Ascending aorta (tissue), 2 donors: ENCODE measurements around the gene APC. TPM values are rescaled to one million over a fixed set of nuclear protein-coding genes. Genes with fewer than 3 reads are reported as not detected.
"Not testable (repeated sequence)": the region's sequence is repeated elsewhere in the genome, so short reads cannot be mapped to it uniquely, and the experiment has no call there.

Experiments
- DNase-seq, 2 donors: peaks; one replicate each; pipeline ENCODE4 v3.0.0-alpha.2; 2019; ENCODE audit warnings: low spot score in 2 of 2
- H3K27ac ChIP-seq, 2 donors: fragments of 200-600 bp; sonication (generic); one replicate each; pipeline ENCODE4 v1.5.1; 2016 to 2017; ENCODE audit warnings: mild to moderate bottlenecking in 1 of 2
- H3K27me3 ChIP-seq: fragments of 200-600 bp; sonication (generic); one replicate; pipeline ENCODE4 v1.5.1; 2017
- H3K36me3 ChIP-seq, 2 donors: fragments of 200-600 bp; sonication (generic); one replicate each; pipeline ENCODE4 v1.5.1; 2016
- H3K4me1 ChIP-seq, 2 donors: fragments of 200-600 bp; sonication (generic); one replicate each; pipeline ENCODE4 v1.5.1; 2016 to 2017; ENCODE audit warnings: mild to moderate bottlenecking in 1 of 2
- H3K4me3 ChIP-seq, 2 donors: fragments of 200-600 bp; sonication (generic); one replicate each; pipeline ENCODE4 v1.5.1; 2016 to 2017; ENCODE audit warnings: mild to moderate bottlenecking in 1 of 2
- H3K9me3 ChIP-seq, 2 donors: fragments of 200-600 bp; sonication (generic); one replicate each; pipeline ENCODE4 v1.5.1; 2016
- CTCF ChIP-seq, 3 experiments: fragments of 200-600 bp in 2 of 3; fragments of 450-650 bp in 1 of 3; sonication (generic) in 2 of 3; IDR thresholded peaks; one replicate each; pipeline ENCODE4 v1.5.1; 2016 to 2019; ENCODE audit warnings: antibody characterized with exemption in 3 of 3, mild to moderate bottlenecking in 1 of 3, moderate library complexity in 1 of 3
- intact Hi-C: fragments of 100-400 bp; cut with DNase I; formaldehyde crosslinking; loops from one replicate; pipeline ENCODE4 v1.15.1; 2023
- total RNA-seq: library from RNA; depleted of rRNA; stranded (reverse); fragments of >200 nt; gene quantifications from one replicate; pipeline ENCODE4 v1.1.0, GENCODE V29; 2016

APC gene
- total RNA-seq, 1 donor from 2014 or later: 197 TPM

- Histone ChIP-seq H3K27ac (no peak overlapping the region), H3K9me3 (no peaks in the 10 kb centered on the region), H3K27me3 (no peaks in the 10 kb centered on the region), H3K36me3 (no peaks in the 10 kb centered on the region), H3K4me3 (peak overlapping the region in 1 of 2 donors; percentile 82), H3K4me1 (peaks cover 0 to 18% of the 10 kb centered on the region in 2 donors)
- DNase-seq: no peak
- no peak for TF ChIP-seq CTCF (IDR thresholded peaks at IDR 0.05)
- intact Hi-C loops: loop anchor here (5.0 to 10.0 kb wide), 3 partner anchors 48 to 585 kb away; partner anchors contain the start of gene REEP5
Measured at GRCh38 chr5:112709416-112709815, 28.3 kb upstream of the APC start.

- TF ChIP-seq CTCF (IDR thresholded peaks at IDR 0.05): no peak
- DNase-seq: no peak
- Histone ChIP-seq H3K36me3 (no peaks in the 10 kb centered on the region), H3K4me3 (no peak overlapping the region), H3K4me1 (peaks cover 0 to 18% of the 10 kb centered on the region in 2 donors), H3K27me3 (no peaks in the 10 kb centered on the region), H3K27ac (no peak overlapping the region), H3K9me3 (no peaks in the 10 kb centered on the region)
- intact Hi-C loops: no loop called here
Measured at GRCh38 chr5:112710896-112711295, 26.8 kb upstream of the APC start.

- no peak for DNase-seq
- Histone ChIP-seq H3K4me1 (peaks cover 0 to 18% of the 10 kb centered on the region in 2 donors), H3K4me3 (no peak overlapping the region), H3K36me3 (no peaks in the 10 kb centered on the region), H3K27ac (no peak overlapping the region), H3K9me3 (no peaks in the 10 kb centered on the region), H3K27me3 (no peaks in the 10 kb centered on the region)
- intact Hi-C loops: no loop called here
- TF ChIP-seq CTCF (IDR thresholded peaks at IDR 0.05): no peak
Measured at GRCh38 chr5:112711436-112711835, 26.2 kb upstream of the APC start.

GRCh38 chr5:112713206-112713605 lies 24.5 kb upstream of the APC start:
- intact Hi-C loops: no loop called here
- Histone ChIP-seq H3K27me3 (no peaks in the 10 kb centered on the region), H3K9me3 (peaks cover 0 to 6% of the 10 kb centered on the region in 2 donors), H3K4me3 (no peak overlapping the region), H3K36me3 (no peaks in the 10 kb centered on the region), H3K4me1 (peaks cover 0 to 18% of the 10 kb centered on the region in 2 donors), H3K27ac (no peak overlapping the region)
- DNase-seq: no peak
- no peak for TF ChIP-seq CTCF (IDR thresholded peaks at IDR 0.05)

GRCh38 chr5:112716895-112717294 lies 20.8 kb upstream of the APC start:
- DNase-seq, H3K9me3 ChIP-seq, H3K4me3 ChIP-seq, intact Hi-C loops, H3K4me1 ChIP-seq, H3K36me3 ChIP-seq, H3K27ac ChIP-seq, H3K27me3 ChIP-seq: not testable (repeated sequence)

- H3K4me1 ChIP-seq: no peaks in the 10 kb centered on the region
- intact Hi-C loops: no loop called here
- H3K27me3 ChIP-seq: no peaks in the 10 kb centered on the region
- no peaks in the 10 kb centered on the region for H3K36me3 ChIP-seq
- no peak for TF ChIP-seq CTCF (IDR thresholded peaks at IDR 0.05)
- H3K27ac ChIP-seq: no peak overlapping the region
- H3K9me3 ChIP-seq: peaks cover 0 to 6% of the 10 kb centered on the region in 2 donors
- H3K4me3 ChIP-seq: no peak overlapping the region
- no peak for DNase-seq
Measured at GRCh38 chr5:112717506-112718082, 20.1 kb upstream of the APC start.
